Duodenal mucosa (tissue), 2 donors: ENCODE results near the gene HS3ST5.
"Not testable (repeated sequence)": the region's sequence is repeated elsewhere in the genome, so short reads cannot be mapped to it uniquely, and the experiment has no call there.

Source experiments
- H3K27ac ChIP-seq: one replicate; pipeline ENCODE4 v1.7.0; 2013; ENCODE audit warnings: low read depth, low read length
- H3K27me3 ChIP-seq, 2 donors: one replicate each; pipeline ENCODE4 v1.7.0; 2013; ENCODE audit warnings: low read length in 2 of 2, control low read depth in 1 of 2; ENCODE audit not compliant: insufficient read depth in 2 of 2, control insufficient read depth in 1 of 2
- H3K36me3 ChIP-seq, 2 donors: one replicate each; pipeline ENCODE4 v1.7.0; 2013; ENCODE audit warnings: low read length in 2 of 2, control low read depth in 1 of 2; ENCODE audit not compliant: insufficient read depth in 2 of 2, control insufficient read depth in 1 of 2
- H3K4me1 ChIP-seq, 2 donors: one replicate each; pipeline ENCODE4 v1.7.0; 2013; ENCODE audit warnings: low read length in 2 of 2, control low read depth in 1 of 2; ENCODE audit not compliant: insufficient read depth in 2 of 2, control insufficient read depth in 1 of 2
- H3K4me3 ChIP-seq, 2 donors: one replicate each; pipeline ENCODE4 v1.7.0; 2013; ENCODE audit warnings: low read length in 2 of 2, low read depth in 1 of 2
- H3K9ac ChIP-seq, 2 donors: one replicate each; pipeline ENCODE4 v1.7.0; 2013; ENCODE audit warnings: low read length in 2 of 2, low read depth in 1 of 2
- H3K9me3 ChIP-seq, 2 donors: one replicate each; pipeline ENCODE4 v1.7.0; 2013; ENCODE audit warnings: low read length in 2 of 2, control low read depth in 1 of 2; ENCODE audit not compliant: control insufficient read depth in 1 of 2

HS3ST5 gene

DNA sequence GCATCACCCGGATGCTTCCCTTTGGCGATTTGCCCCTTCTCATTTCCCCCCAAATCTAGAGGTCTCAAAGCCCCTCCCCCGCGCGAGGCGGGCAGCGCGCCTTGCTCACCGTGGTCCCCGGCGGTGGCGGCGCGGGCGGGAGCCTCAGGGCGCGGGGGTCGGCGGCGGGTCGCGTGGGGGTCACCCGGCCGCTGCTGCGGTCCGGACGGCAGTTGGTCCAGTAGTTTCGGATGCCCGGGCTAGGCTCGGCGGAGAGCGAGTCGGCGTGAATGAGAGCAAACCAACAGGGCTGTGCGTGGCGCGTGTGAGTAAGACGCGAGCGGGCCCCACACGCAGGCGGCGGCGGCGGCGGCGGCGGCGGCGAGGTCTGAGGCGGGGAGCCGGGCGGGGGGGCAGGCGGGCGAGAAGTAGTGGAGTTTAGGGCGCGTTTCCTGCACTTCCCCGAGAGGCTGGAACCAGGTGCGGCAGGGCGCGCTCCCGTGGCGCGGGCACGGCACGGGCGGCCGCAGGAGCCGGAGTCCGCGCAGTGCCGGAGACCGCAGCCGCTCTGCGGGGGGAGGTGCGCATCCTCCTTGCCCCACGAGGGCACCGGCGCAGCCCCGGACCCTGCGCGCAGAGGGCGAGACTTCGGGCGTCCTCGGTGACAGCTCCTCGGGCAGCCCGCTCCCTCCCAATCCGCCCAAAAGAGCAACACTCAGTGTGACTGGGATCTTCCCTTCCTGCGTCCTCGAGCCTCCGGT, 567 bp downstream of the HS3ST5 start:
- Histone ChIP-seq H3K9ac (no peak overlapping the region), H3K4me1 (peaks cover 4 to 11% of the 10 kb centered on the region in 2 donors), H3K4me3 (peak overlapping the region; percentile 56 to 59), H3K27ac (no peak overlapping the region), H3K27me3 (peaks cover 19 to 35% of the 10 kb centered on the region in 2 donors), H3K9me3 (no peaks in the 10 kb centered on the region), H3K36me3 (no peaks in the 10 kb centered on the region)

DNA sequence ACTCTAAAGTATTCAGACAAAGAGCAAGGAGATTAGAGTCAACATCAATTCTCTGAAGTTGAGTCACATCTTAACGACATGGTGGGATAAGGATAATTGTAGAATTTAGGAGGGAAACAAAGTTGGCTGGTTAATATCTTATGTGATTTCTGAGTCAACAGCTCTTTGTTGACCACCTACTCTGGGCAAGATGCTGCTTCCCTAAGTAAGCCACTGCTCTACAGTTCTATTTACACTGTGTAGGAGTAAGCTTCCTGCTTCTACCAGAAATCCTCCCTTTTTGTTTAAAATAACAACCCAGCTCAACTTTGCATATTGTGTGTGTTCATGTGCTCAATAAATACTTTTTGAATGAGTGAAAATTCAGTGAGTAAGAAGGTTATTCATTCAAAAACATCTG, 3.1 kb downstream of the HS3ST5 start:
- Histone ChIP-seq H3K9ac (no peak overlapping the region), H3K36me3 (no peaks in the 10 kb centered on the region), H3K9me3 (no peaks in the 10 kb centered on the region), H3K27ac (no peak overlapping the region), H3K4me1 (peaks cover 4 to 11% of the 10 kb centered on the region in 2 donors), H3K4me3 (no peak overlapping the region), H3K27me3 (peaks cover 16 to 32% of the 10 kb centered on the region in 2 donors)

DNA sequence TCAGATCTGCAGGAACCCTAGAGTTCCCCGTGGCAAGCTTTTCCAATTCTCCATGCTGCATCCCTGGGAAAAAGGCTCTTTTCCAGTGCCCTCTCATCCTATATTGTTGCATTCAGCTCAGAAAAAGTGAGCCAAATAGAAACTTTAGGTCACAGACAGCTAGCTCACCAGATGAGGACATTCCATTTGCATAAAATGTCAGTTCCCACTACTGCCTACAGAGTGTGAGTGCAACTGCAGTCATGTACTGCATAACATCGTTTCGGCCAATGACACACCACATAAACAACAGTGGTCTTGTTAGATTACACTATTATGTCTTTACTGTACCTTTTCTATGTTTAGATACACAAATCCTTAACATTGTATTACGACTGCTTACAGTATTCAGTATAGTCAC, 8.6 kb downstream of the HS3ST5 start:
- H3K27ac ChIP-seq, result no peak overlapping the region
- H3K4me1 ChIP-seq, result no peaks in the 10 kb centered on the region
- H3K9ac ChIP-seq, result no peak overlapping the region
- H3K9me3 ChIP-seq, result no peaks in the 10 kb centered on the region
- H3K4me3 ChIP-seq, result no peak overlapping the region
- no peaks in the 10 kb centered on the region for H3K36me3 ChIP-seq
- no peaks in the 10 kb centered on the region for H3K27me3 ChIP-seq

DNA sequence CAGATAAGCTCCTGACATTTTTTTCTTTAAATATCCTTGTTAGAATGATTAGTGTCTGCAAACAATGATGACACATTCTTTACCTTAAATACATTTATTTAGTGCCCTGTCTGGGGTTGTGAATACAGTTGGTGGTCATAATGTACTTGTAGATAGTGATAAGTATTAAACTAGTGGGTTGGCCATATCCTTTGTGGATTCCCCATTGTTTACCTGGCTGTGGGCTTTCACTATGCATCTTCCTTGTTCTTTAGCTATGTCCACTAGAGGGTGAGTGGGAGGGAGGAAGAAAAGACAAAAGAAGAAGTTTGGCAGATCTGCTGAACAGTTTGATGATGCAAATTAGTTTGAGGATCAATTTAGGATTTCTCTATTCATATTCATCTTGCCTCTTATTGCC, 15.7 kb downstream of the HS3ST5 start:
- H3K9ac ChIP-seq, result no peak overlapping the region
- H3K27me3 ChIP-seq, result no peaks in the 10 kb centered on the region
- H3K4me3 ChIP-seq, result no peak overlapping the region
- H3K9me3 ChIP-seq, result no peaks in the 10 kb centered on the region
- H3K4me1 ChIP-seq, result no peaks in the 10 kb centered on the region
- no peaks in the 10 kb centered on the region for H3K36me3 ChIP-seq
- H3K27ac ChIP-seq, result no peak overlapping the region

DNA sequence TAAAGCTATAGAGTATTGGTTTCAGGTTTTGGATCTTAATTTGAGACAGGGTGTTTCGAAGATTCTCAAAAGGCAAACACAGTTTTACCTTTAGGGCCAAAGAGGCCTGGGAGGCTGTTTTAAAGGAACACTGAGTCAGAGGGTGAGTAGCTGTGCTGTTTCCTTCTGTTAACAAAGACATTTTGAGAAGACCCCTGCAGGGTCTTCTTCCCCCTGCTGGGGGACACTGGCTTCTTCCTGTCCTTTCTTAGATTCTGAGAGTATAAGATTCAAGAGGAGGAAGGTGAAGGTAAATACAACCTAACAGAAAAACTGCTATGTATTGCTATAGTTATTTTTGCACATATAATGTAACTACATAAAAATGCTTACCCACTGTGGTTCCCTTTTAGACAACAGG, 19.0 kb downstream of the HS3ST5 start:
- Histone ChIP-seq H3K9ac (no peak overlapping the region), H3K27me3 (no peaks in the 10 kb centered on the region), H3K4me3 (no peak overlapping the region), H3K9me3 (no peaks in the 10 kb centered on the region), H3K4me1 (no peaks in the 10 kb centered on the region), H3K36me3 (no peaks in the 10 kb centered on the region), H3K27ac (no peak overlapping the region)

DNA sequence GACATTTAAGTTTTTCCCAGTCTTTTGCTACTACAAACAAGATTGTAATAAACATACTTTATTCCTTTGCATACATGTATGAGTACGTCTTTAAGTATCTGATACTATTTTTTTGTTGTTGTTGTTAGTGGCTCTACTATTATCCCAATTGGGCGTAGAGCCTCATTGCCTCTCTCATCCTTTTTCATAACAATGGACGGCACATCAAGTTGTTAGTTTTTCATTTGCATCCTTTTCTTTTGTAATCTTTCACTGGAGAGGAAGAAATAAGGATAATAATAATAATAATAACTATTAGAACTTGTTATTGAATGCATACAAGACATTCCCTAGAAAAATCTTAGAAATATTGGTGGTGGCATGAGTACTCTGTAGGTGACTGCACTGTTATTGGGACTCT, 23.1 kb downstream of the HS3ST5 start:
- Histone ChIP-seq H3K27me3 (no peaks in the 10 kb centered on the region), H3K9me3 (no peaks in the 10 kb centered on the region), H3K27ac (no peak overlapping the region), H3K36me3 (no peaks in the 10 kb centered on the region), H3K9ac (no peak overlapping the region), H3K4me3 (no peak overlapping the region), H3K4me1 (no peaks in the 10 kb centered on the region)

DNA sequence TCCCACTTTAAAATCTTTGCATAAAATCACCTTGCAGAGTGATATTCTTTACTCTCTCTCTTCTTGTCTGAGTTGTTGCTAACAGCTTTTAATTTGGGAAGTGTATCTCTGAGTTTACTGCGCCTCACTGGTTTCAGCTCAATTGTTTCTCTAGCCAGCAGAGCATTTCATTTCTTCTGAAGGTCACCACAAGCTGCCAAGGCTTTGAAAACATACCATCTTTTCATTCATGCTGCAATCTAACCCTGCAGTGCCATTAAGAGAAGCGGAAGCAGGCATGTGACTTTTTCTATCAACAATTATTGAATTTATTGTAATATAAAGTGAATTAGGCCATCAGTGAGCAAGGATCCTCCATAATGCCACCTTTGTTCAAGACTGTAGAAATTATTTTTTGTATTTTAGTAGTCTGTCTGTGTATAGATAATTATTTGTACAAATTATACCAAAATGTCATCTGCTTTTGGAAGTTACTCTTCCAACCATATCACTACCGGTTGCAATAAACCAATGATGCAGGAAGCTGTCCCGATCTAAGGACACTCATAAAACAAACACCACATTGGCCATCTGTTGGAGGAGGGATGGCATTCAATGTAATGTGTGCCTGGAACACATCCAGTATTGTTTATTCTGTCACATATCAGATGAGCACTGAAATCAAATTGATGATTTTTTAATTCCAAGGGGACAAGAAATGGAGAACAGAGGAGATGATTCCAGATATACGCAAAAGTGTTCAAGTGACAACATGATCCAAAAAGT, 26.8 kb downstream of the HS3ST5 start:
- H3K9ac ChIP-seq, result no peak overlapping the region

DNA sequence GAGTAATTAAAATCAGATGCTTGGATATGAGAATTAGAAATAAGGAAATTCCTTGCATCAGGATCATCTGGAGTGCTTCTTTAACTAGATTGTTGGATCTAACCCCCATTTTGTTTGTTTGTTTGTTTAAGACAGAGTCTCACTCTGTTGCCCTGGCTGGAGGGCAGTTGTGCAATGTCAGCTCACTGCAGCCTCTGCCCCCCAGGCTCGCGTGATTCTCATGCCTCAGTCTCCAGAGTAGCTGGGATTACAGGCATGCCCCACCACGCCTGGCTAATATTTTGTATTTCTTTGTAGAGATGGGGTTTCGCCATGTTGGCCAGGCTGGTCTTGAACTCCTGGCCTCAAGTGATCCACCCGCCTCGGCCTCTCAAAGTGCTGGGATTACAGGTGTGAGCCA, 29.0 kb downstream of the HS3ST5 start:
- not testable (repeated sequence) for H3K9me3 ChIP-seq, H3K36me3 ChIP-seq

More for the DNA sequence above, 26.8 kb downstream of the HS3ST5 start:
- Histone ChIP-seq H3K27me3 (no peaks in the 10 kb centered on the region), H3K9me3 (no peaks in the 10 kb centered on the region), H3K4me1 (no peaks in the 10 kb centered on the region), H3K36me3 (no peaks in the 10 kb centered on the region), H3K27ac (no peak overlapping the region), H3K4me3 (no peak overlapping the region)

DNA sequence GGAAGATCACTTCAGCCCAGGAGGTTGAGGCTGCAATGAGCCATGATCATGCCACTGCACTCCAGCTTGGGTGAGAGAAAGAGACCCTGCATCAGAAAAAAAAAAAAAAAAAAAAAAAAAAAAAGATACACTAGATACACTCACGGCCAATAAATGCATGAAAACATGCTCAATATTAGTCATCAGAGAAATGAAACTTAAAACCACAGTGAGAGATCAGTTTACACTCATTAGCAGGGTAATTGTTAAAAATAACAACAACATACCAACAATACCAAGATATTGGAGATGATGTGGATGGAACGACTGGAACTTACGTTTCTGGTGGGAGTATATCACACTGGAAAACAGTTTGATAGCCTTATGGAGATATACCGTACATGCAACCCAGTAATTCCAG, 29.9 kb downstream of the HS3ST5 start:
- H3K4me3 ChIP-seq, result no peak overlapping the region
- H3K27ac ChIP-seq, result no peak overlapping the region
- H3K9me3 ChIP-seq, result no peaks in the 10 kb centered on the region
- no peaks in the 10 kb centered on the region for H3K27me3 ChIP-seq
- H3K4me1 ChIP-seq, result no peaks in the 10 kb centered on the region
- no peak overlapping the region for H3K9ac ChIP-seq
- H3K36me3 ChIP-seq, result no peaks in the 10 kb centered on the region

More for the DNA sequence above, 29.0 kb downstream of the HS3ST5 start:
- not testable (repeated sequence) for H3K9ac ChIP-seq, H3K27ac ChIP-seq, H3K4me1 ChIP-seq, H3K4me3 ChIP-seq, H3K27me3 ChIP-seq

DNA sequence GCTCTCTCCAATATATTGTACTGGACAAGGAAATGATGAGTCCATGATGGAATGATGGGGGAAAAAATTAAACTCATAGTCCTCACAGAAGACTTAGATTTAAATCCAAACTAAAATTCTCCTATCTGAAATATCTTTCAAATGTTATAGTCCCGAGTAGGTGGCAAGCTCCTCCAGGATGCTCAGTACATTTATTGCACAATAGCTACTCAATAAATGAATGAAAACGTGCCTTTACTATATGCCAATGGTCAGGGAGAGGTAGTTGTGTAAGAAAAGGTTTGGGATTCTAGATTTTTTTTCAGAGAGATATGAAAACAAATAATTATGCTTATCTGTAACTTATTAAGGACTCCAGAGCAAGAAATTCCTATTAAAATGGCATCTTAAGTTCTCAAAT, 32.8 kb downstream of the HS3ST5 start:
- H3K9ac ChIP-seq, result no peak overlapping the region
- no peaks in the 10 kb centered on the region for H3K27me3 ChIP-seq
- no peaks in the 10 kb centered on the region for H3K9me3 ChIP-seq
- H3K36me3 ChIP-seq, result no peaks in the 10 kb centered on the region
- no peak overlapping the region for H3K4me3 ChIP-seq
- H3K27ac ChIP-seq, result no peak overlapping the region
- no peaks in the 10 kb centered on the region for H3K4me1 ChIP-seq
